IPS-11a (cell line): ENCODE data around the gene DOCK4.

Source experiments
- H3K4me3 ChIP-seq: one replicate; pipeline ENCODE4 v1.5.1; 2013; ENCODE audit warnings: low read depth, low read length, control low read depth

The DOCK4 gene

DNA sequence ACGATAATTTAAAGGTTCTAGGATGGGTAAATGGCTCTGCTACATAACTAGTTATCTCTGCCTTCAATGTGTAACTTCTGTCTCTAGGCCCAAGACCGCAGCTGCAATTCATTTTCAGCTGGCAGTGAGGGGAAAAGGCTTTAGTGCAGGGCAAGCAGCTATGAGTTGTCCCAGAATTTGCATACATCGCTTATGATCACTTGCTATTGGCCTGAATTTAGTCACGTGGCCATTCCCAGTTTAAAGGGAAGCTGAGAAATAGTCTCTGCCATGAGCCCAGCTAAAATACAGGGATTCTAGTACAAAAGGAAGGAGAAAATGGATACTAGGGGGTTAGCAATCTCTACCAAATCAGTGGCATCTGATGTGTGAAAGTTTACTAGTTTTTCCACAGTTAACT is 498.1 kb downstream of the DOCK4 start:
- H3K4me3 ChIP-seq = no peak overlapping the region

DNA sequence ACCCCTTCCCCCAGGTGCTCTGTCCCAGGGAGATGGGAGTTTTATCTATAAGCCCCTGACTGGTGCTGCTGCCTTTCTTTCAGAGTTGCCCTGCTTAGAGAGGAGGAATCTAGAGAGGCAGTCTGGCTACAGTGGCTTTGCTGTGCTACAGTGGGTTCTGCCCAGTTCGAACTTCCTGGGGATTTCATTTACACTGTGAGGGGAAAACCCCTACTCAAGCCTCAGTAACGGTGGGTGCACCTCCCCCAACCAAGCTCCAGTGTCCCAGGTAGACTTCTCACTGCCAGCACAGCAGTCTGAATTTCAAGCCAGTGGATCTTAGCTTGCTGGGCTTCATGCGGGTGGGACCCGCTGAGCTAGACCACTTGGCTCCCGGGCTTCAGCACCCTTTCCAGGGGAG is 500.4 kb downstream of the DOCK4 start:
- no peak overlapping the region for H3K4me3 ChIP-seq

DNA sequence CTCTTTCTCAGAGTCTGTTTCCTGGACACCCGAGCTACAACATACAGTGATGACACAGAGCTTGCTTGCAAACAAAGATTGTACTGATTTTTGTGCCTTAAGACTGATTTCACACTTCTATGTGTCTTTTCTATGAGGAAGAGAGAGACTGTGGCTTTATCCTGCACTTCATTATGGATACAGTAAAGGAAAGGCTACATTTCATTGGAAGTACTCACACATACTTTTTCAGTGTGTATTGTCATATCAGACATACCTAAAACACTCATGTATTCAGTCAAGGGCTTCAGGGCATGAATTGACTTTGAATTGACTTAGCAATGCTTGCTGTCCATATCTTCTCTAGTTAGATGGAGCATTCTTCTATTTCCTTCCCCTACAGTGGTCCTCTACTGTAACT is 508.4 kb downstream of the DOCK4 start:
- no peak overlapping the region for H3K4me3 ChIP-seq

DNA sequence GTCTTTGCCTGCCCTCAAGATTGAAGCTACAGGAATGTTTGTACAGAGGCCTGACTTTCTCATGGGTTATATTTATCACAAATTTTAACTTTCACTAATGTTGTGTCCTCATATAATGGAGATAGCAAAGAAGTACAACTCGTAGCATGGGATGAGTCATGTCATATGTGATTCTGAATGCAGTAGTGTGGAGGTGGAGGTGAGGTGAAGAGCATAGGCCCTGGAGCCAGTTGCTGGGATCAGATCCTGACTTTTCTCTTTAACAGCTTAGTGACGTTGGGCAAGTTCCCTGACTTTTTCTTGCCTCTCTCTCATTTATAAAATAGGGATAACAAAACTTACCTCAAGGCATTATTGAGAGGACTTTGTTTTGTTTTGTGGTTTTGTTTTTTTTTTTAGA is 511.8 kb downstream of the DOCK4 start:
- no peak overlapping the region for H3K4me3 ChIP-seq

DNA sequence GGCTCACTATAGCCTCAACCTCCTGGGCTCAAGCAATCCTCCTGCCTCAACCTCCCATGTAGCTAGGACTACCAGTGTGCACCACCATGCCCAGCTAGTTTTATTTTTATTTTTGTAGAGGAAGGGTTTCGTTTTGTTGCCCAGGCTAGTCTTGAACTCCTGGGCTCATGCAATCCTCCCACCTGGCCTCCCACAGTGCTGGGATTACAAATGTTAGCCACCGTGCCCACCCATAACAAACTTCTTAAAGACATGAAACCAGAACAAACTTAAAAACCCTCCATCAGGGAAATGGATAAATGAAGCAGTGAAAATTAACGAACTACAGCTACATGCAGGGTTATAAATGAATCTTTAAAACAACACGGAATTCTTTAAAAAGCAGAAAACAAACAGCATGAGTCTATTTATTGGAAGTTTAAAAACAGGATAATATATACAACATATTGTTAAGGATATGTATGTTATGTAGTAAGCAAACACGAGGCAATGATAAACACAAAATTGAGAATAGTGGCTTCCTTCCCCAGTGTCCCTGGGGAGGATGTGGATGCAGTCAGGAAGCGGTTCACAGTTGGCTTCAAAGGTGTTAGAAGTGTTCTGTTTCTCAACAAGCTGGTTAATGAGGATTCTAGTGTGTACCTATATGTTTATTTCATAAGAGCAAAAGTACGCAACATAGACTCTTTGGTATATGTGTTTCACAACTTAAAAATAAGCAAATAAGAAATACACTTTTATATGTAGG is 515.7 kb downstream of the DOCK4 start:
- no peak overlapping the region for H3K4me3 ChIP-seq

DNA sequence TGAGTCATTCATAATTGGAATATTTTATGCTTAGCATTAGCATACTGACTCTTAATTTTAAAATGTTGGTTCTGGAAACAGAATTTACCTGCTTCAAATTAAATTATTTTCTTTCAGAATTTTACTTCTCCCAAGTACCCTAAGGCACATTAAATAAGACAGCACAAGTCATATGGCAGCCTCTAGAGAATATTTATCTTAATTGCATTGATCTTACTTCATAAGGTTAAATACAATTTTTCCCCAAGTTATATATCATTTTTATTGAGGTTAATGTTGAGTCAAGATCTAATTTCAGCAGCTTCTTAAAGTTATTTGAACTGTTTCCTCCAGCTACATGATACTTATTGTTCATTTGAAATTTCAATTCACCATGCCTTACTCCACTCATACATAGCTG is 520.9 kb downstream of the DOCK4 start:
- H3K4me3 ChIP-seq = no peak overlapping the region

DNA sequence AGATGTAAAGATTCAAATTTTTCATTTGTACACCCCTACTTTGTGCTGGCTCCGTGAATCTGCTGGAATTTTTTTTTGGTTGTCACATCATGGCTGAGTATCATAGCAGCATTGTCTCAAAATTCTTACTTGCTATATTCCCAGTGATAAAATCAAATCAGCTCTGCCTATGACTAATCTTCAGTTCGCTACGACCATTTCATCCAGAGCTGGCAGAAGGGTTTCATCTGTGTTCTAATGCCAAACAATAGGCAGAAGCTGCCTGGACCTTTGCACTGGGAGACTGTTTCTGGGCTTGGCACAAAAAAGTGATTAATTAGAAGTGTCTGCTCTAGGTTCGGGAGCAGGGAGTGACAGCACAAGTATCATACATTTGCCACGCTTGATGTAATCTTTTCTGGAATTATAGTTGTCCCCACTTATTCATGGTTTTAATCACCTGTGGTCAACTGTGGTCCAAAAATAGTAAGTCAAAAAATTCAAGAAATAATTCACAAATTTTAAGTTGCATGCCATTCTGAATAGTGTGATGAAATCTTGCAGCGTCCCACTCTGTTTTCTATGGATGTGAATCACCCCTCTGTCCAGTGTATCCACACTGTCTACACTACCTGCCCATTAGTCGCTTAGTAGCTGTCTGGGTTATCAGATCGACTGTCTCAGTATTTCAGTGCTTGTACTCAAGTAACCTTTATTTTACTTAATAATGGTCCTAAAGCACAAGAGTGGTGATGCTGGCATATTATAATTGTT is 523.4 kb downstream of the DOCK4 start:
- H3K4me3 ChIP-seq = no peak overlapping the region

DNA sequence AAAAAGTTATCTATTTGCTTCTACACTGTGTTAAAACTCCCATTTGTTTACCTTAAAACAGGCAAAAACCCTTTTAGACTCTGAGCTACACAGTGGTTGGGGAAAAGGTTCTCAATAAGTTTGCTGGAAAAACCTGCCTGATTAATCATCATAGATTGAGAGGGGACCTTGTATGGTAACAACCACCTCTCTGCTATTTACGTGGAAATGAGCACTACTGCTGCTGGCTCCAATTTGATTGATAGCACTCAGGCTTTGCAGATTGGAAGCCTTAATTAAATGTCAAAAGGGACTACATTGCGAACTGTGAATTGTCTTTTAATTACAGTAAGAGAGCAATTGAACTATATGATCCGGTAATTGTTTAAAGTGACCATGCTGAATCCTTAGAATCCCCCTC is 525.0 kb downstream of the DOCK4 start:
- no peak overlapping the region for H3K4me3 ChIP-seq

DNA sequence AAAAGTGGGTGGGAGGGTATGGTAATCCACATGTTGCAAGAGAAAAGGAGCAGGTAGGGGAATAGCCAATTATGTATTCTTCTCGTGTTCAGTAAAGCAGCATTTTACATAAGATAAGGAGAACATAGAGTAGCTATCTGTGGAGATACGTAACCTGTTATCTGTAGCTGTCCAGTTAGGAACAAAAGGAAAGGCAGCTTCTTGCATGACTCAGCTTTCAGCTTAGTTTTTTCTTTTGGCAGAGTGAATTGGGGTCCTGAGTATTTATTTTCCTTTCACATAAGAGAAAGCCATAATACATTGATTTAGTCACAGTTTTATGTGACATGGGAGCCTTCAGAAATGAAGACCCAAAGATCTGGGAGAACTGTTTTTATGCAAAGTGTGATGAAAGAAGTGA is 527.2 kb downstream of the DOCK4 start:
- H3K4me3 ChIP-seq = no peak overlapping the region

DNA sequence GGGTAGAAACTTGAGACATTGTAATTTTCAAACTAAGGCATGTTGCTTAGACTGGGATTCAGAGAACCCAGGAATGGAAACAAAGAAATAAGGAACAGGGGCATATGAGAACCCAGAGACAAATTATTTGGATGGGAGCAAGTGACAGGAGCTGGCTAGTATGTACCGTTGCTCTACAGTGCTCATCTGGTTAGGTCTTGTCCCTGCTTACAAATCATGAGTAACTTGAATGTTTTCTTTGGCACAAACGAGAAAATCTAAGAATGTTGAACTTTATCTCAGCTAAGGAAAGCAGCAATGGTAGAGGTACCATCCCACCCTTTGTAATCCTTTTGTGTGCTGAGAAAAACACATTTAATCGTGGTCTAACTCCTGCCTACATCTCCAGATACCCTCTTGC is 527.9 kb downstream of the DOCK4 start:
- H3K4me3 ChIP-seq = no peak overlapping the region

DNA sequence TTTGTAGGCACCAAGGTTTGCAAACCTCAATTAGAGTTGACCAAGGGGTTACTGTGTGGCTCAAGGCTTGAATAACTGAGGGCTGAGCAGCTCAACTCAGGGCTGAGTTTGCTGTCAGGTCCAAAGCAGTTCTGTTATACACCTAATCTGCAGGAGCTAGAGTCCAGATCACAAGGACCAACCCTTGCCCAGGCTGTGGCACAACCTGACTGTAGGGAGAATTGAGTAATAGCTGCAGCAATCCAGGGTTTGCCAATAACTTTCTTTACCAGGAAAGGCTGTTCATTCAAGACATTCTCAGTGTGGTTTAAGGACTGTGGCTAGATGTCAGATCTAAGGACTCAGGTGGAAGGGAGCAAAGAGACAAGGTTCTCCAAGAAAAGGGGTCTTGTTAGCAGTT is 528.4 kb downstream of the DOCK4 start:
- H3K4me3 ChIP-seq = no peak overlapping the region

DNA sequence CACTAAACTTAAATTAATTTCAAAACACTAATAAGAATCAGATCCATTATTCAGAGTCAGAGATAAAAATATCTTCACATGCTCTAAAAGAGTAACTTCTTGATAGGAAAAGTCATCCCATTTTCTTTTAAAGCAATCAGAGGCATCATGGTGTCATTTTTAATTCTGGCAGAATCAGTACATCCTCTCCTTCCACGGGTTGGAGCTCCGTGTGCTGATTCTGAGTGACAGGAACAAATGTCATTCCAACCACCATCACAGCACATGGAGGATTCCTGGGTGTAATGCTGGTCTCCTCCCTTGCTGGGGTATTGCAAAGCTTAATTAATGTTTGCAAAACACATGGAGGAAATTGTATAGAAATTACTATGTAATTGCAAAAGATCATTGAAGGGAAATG is 529.4 kb downstream of the DOCK4 start:
- H3K4me3 ChIP-seq = no peak overlapping the region
